Caco-2 (cell line): ENCODE results near the gene DOLK. TPM values are rescaled to one million over a fixed set of nuclear protein-coding genes. Genes with fewer than 3 reads are reported as not detected.

ENCODE experiments used
- BruUV-seq: library from RNA; stranded (reverse); fragments of 400-500 nt; replicated peaks from 2 replicates; lab custom pipeline; 2021; lab: Mats Ljungman, UMichigan
- CTCF ChIA-PET: fragments of 300-600 bp; sonication (Branson Sonifier 250); formaldehyde crosslinking; loops from one replicate; lab custom pipeline; 2022; ENCODE audit warnings: antibody characterized with exemption; lab: Charles Lee
- POLR2A ChIA-PET: fragments of 300-600 bp; sonication (Branson Sonifier 250); formaldehyde crosslinking; loops from one replicate; lab custom pipeline; 2022; ENCODE audit warnings: antibody characterized with exemption; lab: Charles Lee
- DNase-seq, 2 experiments: peaks; one replicate each; pipeline versions ENCODE4 v3.0.0 to v3.0.0-alpha.2; 2020 to 2022
- H3K27me3 ChIP-seq: replicated peaks from 2 replicates; pipeline ENCODE4 v1.6.0; 2011; ENCODE audit warnings: low read length; ENCODE audit not compliant: control insufficient read depth, insufficient read depth
- H3K36me3 ChIP-seq: 2 replicates; pipeline ENCODE4 v1.5.1; 2011; ENCODE audit warnings: low read length; ENCODE audit not compliant: control insufficient read depth, insufficient read depth
- H3K4me1 ChIP-seq: fragments of 250-450 bp; sonication (Bioruptor Pico); 2 replicates; pipeline ENCODE4 v1.5.1; 2020; ENCODE audit warnings: mild to moderate bottlenecking
- H3K4me3 ChIP-seq: 2 replicates; pipeline ENCODE4 v1.5.1; 2011; ENCODE audit warnings: low read depth, mild to moderate bottlenecking, control low read depth, low read length
- H3K9me3 ChIP-seq: fragments of 250-450 bp; sonication (Bioruptor Pico); 2 replicates; pipeline ENCODE4 v1.5.1; 2020; ENCODE audit warnings: mild to moderate bottlenecking, moderate library complexity
- H3K27ac Mint-ChIP-seq: one replicate; pipeline ENCODE4 v1.8.0; 2022; ENCODE audit warnings: mixed read lengths; ENCODE audit not compliant: unreplicated experiment
- H3K27me3 Mint-ChIP-seq: one replicate; pipeline ENCODE4 v1.8.0; 2022; ENCODE audit warnings: mixed read lengths; ENCODE audit not compliant: insufficient read depth, unreplicated experiment
- H3K36me3 Mint-ChIP-seq: one replicate; pipeline ENCODE4 v1.8.0; 2022; ENCODE audit warnings: mild to moderate bottlenecking, mixed read lengths; ENCODE audit not compliant: insufficient read depth, unreplicated experiment
- H3K4me1 Mint-ChIP-seq: one replicate; pipeline ENCODE4 v1.8.0; 2022; ENCODE audit warnings: low read depth, mixed read lengths; ENCODE audit not compliant: unreplicated experiment
- H3K4me3 Mint-ChIP-seq: one replicate; pipeline ENCODE4 v1.8.0; 2022; ENCODE audit warnings: mild to moderate bottlenecking, moderate library complexity, mixed read lengths; ENCODE audit not compliant: unreplicated experiment
- H3K9me3 Mint-ChIP-seq: one replicate; pipeline ENCODE4 v1.8.0; 2022; ENCODE audit warnings: mixed read lengths; ENCODE audit not compliant: unreplicated experiment
- CTCF ChIP-seq, 2 experiments: fragments of 200-600 bp in 1 of 2; IDR thresholded peaks; 1 replicate in 1 of 2; 2 replicates in 1 of 2; pipeline versions ENCODE4 v1.5.1 to v1.8.0; 2011 to 2022; ENCODE audit warnings: antibody characterized with exemption in 1 of 2, control low read depth in 1 of 2, inconsistent platforms in 1 of 2, low read depth in 1 of 2, low read length in 1 of 2, mild to moderate bottlenecking in 1 of 2, moderate library complexity in 1 of 2; ENCODE audit not compliant: insufficient read depth in 1 of 2, severe bottlenecking in 1 of 2, unreplicated experiment in 1 of 2
- intact Hi-C: fragments of 100-400 bp; cut with micrococcal nuclease; formaldehyde crosslinking; loops from one replicate; pipeline ENCODE4 v1.10.0; 2022; ENCODE audit not compliant: unreplicated experiment
- total RNA-seq: library from RNA; stranded (reverse); gene quantifications from 2 replicates; pipeline ENCODE4 v1.2.3, GENCODE V29; 2022

The DOLK gene
- total RNA-seq, 1 experiment from 2014 or later: 27.2 TPM

DNA sequence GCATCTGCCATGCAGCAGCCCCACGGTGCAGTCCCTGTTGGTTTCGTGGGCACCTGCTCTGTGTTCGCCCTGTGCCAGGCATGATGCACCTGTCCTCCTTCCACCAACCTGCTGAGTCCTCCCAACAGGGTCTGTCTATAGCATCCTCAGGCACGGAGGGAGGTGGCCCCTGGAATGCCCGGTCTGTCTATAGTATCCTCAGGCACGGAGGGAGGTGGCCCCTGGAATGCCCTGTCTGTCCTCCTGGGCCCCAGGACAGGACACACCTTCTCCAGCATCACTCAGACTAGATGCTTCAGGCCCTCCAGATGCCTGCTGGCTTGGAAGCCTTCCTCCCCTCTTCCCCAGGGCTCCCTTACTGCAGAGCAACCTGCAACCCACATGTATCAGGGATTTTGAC is 36.5 kb downstream of the DOLK start:
- ChIA-PET POLR2A (no interaction called here), CTCF (interaction anchor here (0.7 kb wide), 1 partner anchor 15 kb away, joined by 3 read pairs; no protein-coding TSS in a partner anchor)
- H3K9me3 ChIP-seq: no peaks in the 10 kb centered on the region
- no peak overlapping the region for H3K4me3 ChIP-seq
- Mint-ChIP-seq H3K9me3 (no peaks in the 10 kb centered on the region), H3K4me3 (no peak overlapping the region), H3K4me1 (peaks cover 22% of the 10 kb centered on the region), H3K27ac (peak overlapping the region; percentile 25), H3K27me3 (no peaks in the 10 kb centered on the region), H3K36me3 (peaks cover 39% of the 10 kb centered on the region)
- H3K27me3 ChIP-seq: no peaks in the 10 kb centered on the region
- no TSS peak for BruUV-seq
- intact Hi-C loops: no loop called here
- TF ChIP-seq CTCF (IDR thresholded peaks at IDR 0.05; ENCODE audit: insufficient read depth in 1 of 2, low read depth in 1 of 2, low read length in 1 of 2, severe bottlenecking in 1 of 2, unreplicated experiment in 1 of 2): no peak
- DNase-seq: no peak
- peaks cover 19% of the 10 kb centered on the region for H3K4me1 ChIP-seq
- peaks cover 1% of the 10 kb centered on the region; the same call in 1 of the 2 replicates for H3K36me3 ChIP-seq

DNA sequence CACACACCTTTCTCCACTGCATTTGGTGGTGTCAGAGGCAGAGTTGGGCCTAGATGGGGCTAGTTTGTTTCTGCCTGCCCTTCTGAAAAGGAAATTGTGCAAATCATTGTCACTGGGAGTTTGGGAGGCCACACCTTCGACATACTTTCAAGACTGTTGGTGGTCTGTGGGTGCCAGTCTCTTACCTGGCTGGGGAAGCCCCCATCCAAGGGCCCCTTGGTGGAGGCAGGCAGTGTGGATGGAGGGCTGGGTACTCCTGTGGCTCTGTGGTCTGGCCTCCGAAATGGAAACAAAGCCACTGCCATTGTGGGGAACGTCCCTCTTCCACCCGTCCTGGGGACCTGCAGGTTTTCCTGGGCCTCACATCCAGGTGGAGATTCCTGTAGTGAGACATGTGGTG is 37.5 kb downstream of the DOLK start:
- Histone ChIP-seq H3K4me1 (peaks cover 19% of the 10 kb centered on the region), H3K36me3 (peaks cover 1% of the 10 kb centered on the region; the same call in 1 of the 2 replicates), H3K4me3 (no peak overlapping the region), H3K9me3 (no peaks in the 10 kb centered on the region), H3K27me3 (no peaks in the 10 kb centered on the region)
- no peak for DNase-seq
- H3K4me1 Mint-ChIP-seq: peaks cover 22% of the 10 kb centered on the region
- no peaks in the 10 kb centered on the region for H3K27me3 Mint-ChIP-seq
- no peak overlapping the region for H3K4me3 Mint-ChIP-seq
- BruUV-seq: no TSS peak
- CTCF ChIA-PET: no interaction called here
- TF ChIP-seq CTCF (IDR thresholded peaks at IDR 0.05; ENCODE audit: insufficient read depth in 1 of 2, low read depth in 1 of 2, low read length in 1 of 2, severe bottlenecking in 1 of 2, unreplicated experiment in 1 of 2): no peak
- POLR2A ChIA-PET: no interaction called here
- H3K36me3 Mint-ChIP-seq: peaks cover 32% of the 10 kb centered on the region
- no peak overlapping the region for H3K27ac Mint-ChIP-seq
- no peaks in the 10 kb centered on the region for H3K9me3 Mint-ChIP-seq
- intact Hi-C loops: no loop called here

GRCh38 chr9:128908372-128908771 is 39.0 kb downstream of the DOLK start:
- no peak overlapping the region for H3K4me3 ChIP-seq
- H3K9me3 Mint-ChIP-seq: no peaks in the 10 kb centered on the region
- no peaks in the 10 kb centered on the region for H3K9me3 ChIP-seq
- H3K27ac Mint-ChIP-seq: no peak overlapping the region
- no peak for TF ChIP-seq CTCF (IDR thresholded peaks at IDR 0.05; ENCODE audit: insufficient read depth in 1 of 2, low read depth in 1 of 2, low read length in 1 of 2, severe bottlenecking in 1 of 2, unreplicated experiment in 1 of 2)
- no peaks in the 10 kb centered on the region for H3K27me3 ChIP-seq
- H3K27me3 Mint-ChIP-seq: no peaks in the 10 kb centered on the region
- no TSS peak for BruUV-seq
- POLR2A ChIA-PET: no interaction called here
- H3K4me1 ChIP-seq: peaks cover 19% of the 10 kb centered on the region
- H3K36me3 ChIP-seq: peaks cover 1% of the 10 kb centered on the region; the same call in 1 of the 2 replicates
- H3K36me3 Mint-ChIP-seq: peaks cover 27% of the 10 kb centered on the region
- intact Hi-C loops: no loop called here
- peaks cover 22% of the 10 kb centered on the region for H3K4me1 Mint-ChIP-seq
- no peak for DNase-seq
- CTCF ChIA-PET: no interaction called here
- H3K4me3 Mint-ChIP-seq: no peak overlapping the region
